Measurements from ENCODE around the gene CACNA1C.

The CACNA1C gene

DNA sequence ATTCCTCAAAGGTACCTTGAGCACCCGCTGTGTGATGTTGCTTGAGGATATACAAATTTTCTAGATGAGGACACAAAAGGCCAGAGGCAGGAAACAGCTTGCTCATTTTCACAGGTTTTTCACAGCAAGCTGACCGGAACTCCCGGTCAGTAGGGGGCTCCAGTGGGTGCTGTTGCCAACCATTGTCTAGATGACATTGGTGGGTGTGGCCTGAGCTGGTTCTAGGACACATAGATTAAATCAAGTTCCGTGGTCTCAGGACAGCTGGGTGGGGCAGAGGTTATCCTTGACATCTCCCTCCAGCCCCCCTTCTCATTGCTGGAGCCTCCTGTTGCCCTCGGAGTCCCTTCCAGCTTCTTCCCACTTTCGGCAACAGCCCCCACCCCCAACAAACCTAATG, 588.4 kb downstream of the CACNA1C start:
- no peak for DNase-seq

DNA sequence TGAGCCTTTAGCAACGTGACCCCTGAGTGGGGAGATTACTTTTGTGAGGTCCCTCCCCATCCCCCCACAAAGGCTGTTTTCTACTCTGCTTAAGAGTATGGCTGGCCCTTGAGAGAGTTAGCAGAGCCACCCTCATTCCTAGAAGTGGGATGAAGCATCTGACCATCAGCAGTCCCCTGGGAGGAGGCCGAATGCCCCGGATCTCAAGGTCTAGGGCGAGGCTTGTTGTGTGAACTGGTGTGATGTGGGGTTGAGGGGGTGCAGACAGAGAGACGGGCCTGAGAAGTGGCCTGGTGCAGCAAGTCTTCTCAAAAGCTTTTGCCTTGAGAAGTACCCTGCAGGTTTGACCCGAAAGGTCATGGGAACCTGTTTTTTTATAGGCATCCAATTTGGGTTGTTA, 589.0 kb downstream of the CACNA1C start:
- DNase-seq = no peak

DNA sequence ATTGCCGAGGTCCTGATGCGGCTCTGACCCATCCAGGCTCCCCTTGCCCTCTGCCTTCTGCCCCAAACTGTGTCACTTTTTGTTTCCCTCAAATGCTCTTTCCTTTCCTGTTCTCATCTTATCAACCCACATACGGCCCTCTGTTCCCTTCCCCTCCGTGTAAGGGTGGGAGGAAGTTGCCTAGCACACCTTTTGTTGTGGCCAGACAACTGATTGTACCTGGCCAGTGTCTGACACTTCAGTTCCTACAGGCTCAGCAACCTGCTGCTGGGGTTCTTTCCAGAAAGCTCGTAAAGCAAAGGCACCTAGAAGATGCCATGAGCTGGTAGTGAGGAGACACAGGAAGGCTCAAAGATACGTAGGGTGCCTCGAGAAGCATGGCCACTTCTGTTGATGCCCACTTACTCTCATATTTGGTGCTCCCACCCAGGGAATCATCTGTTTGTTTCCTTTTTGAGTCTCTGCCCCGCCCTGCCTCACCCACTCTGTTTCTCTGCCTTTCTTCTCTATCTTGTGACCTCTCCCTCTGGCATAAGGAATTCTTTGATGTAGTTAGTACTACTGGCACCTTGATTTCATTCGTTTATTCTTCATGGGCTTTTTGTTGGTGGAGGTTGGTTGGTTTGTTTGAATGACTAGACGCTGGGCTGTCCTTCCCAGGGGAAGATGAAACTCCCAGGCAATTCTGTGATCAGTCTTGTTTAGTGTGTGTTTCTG, 589.5 kb downstream of the CACNA1C start:
- no peak for DNase-seq

DNA sequence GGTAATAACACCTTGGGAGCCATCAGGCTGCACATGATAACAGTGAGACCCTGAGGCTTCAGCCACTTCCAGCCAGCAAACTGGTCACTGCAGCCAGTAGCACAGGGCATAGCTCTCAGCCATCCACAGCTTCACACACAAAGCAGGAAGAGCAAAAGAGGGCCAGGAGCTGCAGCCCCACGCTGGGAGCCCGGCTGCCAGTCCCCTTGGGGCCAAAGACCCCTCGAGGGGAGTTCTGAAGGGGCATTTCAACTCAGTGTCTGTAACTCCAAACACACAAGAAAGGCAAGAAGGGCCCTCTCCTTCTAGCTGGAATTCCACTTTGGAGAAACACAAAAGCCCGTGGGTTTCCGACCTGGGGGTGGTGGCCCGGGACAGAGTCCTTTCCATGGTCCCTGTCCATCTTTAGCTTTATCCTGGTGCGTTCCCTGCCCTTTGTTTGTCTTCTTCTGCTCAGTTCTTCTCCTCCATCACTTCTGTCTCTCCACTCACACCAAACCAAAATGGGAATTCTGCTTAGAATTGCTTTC, 590.2 kb downstream of the CACNA1C start:
- DNase-seq = no peak

DNA sequence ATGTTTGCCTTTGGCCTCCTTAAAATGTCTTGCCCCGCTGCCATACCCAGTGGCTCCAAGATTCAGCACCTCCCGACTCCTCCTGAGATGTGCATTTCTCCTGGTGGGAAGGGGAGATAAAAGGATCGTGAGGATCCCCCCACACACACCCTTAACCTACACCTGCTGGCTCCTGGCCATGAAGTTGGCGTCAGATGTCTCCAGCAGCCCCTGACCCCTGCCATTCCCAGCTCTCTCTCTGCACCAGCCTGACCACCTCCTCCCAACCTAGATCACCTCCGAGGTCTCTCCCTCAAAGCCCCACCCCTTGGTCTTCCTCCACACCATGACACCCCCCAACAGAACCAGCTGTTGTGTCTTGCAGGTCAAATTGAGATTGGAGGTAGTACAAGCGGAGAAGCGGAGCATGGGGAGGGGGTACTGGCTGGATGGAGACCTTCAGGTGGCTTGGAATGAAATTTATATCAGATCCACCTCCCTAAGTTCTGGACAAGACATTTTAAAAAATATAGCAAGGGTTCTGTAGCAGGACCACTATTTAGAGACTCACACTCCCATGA, 590.9 kb downstream of the CACNA1C start:
- no peak for DNase-seq

DNA sequence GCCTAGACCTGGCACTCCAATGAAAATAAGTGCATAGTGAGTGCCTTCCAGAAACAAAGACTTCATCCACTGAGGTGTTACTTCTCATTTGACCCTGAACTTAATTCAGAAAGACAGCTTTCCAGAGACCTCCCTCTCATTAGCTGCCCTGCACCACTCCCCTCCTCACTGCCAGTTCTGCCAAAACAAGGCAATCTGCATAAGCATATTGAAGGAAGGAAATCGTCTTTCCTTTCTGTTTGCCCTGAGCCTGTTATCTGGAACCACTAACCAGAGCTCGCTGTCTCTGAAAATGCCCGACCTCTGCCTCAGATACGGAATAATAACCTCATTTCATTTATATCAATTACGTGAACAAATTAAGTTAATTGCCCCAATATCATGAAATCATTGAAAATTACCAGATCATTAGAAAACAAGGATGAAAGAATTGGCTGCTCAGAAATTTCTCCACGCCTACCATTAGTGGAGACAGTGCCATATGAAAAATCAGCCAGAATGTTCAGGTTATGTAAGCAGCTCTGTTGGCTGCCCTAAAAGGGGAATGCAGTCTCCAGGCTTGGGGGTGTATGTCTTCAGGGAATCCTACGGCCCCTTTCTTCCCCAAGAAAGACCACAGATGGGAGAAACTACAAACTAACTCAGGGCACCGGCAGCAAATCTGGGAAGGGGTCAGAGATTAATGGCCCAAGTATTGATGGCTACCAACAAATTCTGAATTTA, 592.1 kb downstream of the CACNA1C start:
- DNase-seq = no peak

DNA sequence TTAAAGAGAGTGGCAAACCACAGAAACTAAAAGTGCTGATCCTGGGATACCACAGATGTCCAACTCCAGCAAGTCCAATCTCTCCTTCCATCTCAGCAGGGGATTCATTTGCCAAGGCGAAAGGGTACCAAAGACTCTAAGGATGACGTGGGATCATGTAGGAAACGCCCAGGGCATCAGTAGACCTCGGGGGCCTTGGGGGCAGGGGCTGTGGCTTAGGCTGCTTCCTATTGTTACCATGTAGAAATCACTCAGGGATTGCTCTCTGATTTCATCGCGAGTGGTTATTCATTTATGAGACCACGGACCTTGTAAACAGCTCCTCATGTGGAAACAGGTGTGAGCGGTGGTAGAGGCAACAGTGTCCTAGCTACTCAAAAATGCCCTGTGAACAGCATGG, 592.7 kb downstream of the CACNA1C start:
- no peak for DNase-seq

DNA sequence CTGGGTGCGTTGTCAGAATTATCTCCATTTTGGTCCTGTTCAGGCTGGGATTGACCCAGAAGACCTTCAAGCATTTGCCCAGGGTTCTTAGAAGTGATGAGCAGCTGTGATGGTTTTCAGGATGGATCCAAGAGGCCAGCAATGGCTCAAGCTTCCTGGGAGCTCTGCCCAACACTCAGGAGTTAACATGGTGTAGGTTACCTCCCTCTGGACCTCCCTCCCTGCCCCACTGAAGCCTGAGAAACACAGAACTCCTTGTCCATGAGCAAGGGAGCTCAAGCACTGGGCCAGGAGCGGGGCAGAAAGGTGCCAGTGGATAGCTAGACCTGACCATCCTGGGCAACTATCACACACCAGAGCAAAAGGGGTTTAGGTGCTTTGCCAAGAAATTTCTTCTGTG, 593.6 kb downstream of the CACNA1C start:
- DNase-seq = no peak

DNA sequence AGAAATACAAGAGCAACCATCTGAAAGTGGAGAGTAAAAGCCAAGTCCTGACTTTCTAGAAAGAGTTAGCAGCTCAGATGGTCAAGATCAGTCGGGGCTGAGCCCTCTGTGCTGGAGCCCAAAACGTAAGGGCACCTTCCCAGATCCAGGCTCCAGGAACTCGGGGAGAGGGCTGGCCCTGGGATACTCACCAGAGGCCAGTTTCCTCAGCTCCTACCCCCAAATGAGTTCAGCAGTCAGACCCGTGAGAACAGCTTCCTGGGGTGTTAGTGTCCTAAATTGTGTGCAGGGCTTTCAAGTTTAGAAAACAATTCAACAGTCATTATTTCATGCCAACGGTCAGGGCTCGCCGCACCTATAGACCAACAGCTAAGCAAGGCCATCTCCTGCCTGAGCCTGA, 594.4 kb downstream of the CACNA1C start:
- no peak for DNase-seq

DNA sequence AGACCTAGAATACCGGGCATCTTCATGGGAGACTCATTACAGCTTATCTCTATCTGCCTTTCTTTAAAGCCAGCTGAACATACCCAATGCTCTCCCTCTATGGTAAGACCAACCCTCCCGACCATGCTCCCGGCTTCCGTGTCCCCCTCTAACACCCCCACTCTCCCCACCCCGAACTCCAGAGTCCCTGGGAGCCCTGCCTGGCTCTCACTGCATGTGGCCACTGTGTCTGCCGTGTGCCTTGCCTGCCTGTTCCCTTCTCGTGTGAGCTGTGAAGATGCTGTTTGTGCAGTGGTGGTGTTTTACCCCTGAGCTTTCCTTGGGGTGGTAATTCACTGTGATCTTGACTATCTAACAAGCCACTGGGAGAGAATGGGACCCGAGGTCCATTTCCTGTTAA, 595.6 kb downstream of the CACNA1C start:
- DNase-seq = no peak

DNA sequence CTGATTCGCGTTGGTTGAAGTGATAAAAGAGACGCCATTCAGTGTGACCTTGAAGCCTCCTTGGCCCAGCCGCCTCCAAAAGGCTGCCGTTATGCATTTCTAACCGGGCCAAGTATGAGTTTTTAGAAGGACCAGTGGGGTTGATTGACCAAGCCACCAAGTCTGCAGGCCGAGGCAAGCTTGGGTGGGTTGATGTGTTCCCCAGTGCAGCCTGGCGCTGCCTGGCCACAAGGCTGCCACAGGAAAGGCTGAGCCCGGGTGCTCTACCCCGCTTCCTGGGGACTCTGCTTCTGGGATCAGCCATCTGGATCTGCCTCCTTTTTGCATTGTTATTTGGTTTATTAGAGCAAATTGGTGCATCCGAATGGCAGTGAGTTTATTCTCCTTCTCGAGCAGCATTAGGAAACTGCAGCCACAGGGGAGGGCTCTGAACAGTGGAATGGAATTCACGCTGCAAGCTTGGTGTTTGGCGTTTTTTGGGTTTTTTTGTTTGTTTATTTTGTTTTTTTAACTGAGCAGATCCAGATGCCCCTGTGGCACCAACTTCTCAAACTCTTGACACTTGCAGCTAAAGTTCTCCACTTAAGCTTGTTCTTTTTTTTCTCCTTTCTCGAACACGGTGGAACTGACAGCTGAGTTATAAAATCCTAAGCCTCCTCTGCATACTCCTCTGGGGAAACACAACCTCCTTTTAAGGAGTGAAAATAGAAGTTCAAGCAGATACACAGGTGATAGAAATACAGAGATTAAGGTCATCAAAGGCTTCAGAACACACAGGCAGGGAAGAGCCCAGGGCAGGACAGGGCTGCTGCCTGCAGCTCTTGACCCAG, 596.6 kb downstream of the CACNA1C start:
- DNase-seq = no peak

DNA sequence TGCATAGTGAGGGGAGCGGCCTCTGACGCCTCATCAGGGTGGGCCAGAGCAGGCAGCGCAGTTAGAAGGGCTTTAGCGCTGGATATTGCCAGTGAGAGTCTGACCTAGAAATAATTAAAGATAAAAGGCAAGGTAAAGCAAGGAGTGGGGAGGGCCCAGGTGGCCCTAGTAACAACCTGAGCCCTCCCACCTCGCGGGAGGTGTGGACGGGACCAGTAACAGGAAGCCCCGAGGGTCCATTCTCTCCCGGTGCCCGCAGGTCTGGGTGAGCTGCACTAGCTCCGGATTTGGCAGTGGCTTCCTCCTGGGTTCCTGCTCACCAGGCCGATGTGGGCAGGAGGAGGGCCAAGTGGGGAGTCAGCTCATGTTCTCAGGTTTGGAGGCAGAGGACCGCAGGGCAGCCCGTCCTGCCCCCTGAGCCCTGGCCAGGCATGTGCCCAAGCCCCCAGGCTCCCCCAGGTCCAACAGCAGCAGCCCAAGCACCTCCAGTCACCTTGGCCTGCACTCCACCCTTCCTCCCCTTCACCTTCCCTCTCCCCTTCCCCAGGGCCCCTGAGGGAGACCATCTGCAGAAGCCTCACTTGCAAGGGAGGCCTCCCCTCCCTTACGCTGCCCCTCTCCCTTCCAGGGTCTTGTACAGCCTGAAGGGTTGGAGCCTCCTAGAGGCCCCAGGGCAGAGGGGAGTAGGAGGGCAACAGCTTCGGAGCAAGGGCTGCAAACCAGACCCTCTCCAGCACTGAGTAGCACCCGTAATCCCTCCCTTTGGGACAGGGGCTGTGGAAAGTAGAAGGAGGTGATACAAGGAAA, 597.7 kb downstream of the CACNA1C start:
- no peak for DNase-seq

DNA sequence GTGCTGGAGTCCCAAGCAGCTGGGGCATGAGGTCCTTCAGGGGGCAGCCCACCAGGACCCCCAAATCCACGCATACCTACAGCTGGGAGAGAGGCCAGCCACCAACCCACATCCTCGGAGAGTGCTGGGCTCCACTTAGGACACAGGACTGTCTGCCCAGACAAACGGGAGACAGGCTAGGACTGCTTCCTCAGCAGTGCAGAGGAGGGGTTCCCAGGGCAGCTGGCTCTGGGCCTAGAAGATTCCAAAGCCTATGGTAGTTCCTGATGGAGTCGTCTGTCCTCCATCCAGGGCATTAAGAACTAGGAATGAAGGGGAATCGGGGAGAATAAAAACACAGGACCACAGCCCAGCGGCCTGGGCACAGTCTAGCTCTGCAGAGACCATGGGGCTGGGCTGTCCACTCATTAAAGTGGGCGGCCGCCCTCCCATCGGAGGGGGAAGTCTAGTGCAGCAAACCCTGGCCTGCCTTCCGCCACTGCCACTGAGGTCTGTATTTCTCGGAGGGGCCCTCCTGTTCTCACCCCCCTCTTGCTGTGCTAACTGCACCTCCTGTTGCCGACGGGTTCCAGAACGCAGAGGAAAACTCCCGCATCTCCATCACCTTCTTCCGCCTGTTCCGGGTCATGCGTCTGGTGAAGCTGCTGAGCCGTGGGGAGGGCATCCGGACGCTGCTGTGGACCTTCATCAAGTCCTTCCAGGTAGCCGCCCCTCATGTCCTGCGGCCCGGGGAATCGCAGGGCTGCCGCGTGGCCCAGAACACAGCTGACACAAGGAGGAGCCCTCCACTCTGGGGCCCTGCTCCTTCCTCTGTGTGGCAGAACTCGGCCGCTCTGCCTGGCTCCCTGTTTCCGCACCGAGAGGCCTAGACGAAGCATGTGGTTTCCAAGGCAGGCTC, 598.5 kb downstream of the CACNA1C start:
- no peak for DNase-seq

DNA sequence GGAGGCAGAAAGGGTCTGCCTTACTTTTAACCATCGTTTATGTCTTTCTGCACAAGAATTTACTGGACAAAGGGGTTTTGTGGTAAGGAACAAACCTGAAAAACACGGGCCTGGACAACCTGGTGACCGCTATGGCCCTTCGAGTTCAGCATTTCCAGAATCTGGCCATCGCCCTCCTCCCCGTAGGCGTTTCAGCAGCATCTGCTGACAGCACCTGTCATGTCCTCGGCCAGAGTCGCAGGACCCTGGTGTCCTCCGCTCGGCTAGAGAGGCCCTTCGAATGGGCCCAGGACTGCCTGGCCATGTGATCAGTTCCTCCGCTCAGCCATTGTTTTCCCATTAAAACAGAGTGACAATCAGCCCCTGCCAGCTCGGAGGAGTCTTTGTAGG, 599.2 kb downstream of the CACNA1C start:
- DNase-seq = no peak

DNA sequence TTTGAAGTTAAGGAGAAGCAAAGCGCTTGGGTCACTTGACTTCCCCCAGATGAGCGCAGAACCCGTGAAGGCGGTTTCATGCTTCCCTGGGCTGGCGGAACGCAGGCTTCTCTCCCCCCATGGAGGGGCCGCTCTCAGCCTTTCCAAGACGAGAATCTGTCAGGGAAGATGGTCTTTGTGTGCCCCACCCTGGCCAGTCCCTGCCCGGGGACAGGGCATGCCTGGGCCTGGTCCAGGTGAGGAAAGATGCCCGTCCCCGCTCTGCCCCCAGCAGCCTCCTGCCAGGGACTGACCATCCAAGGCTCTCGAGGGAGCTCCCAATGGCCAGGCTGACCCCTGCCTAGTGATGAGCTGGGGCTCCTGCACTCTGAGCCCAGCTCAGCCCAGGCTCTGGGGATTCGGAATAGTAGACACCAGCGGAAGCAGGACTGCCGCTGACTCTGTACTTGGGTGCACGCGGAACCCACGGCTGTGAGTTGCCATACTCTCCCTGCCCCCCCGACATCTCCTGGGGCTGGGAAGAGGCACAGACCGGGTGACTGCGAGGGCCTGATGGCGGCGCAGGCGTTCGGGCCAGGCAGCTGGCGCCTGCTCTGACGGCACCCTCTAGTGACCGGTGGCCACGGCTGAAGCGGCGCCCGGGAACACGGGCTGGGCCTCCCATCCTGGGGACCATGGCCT, 599.8 kb downstream of the CACNA1C start:
- DNase-seq = no peak

DNA sequence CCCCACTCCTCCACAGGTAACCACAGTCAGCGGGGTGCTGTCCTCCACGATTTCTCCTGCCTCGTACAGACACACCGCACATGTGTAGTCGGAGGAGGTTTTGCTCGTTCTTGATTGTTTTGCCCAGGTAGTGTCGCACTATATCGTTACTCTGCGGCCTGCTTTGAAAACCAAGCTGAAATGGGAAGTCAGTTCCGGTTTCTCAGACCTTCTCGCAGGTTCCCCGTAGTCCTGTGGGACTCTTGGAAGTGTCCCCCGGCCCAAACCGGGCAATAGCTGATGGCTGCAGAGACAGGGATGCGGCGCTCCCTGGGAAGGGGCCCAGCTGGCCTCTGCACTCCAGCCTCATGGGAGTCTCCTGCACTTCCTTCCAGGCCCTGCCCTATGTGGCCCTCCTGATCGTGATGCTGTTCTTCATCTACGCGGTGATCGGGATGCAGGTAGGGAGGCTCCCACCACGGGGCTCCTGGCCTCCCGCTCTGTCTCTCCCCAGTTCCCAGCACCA, 600.7 kb downstream of the CACNA1C start:
- no peak for DNase-seq

DNA sequence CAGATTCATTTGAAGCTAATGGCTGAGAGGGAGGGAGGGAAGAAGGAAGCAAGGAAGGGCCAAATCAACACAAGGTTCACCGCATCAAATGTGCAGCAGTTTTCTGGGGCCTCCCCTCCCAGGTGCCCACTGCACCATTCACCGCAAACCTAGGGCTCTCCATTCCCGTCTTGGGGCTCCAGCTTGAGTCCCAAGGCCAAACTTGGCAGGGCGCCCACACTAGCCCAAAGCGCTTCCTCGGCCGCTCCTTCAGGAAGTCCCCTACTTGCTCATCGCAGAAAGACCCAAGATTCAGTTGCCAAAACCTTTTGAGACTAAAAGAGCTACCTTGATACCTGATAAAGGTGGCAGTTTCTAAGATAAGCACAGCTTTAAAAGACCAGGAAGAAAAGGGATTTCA, 601.5 kb downstream of the CACNA1C start:
- DNase-seq = no peak

DNA sequence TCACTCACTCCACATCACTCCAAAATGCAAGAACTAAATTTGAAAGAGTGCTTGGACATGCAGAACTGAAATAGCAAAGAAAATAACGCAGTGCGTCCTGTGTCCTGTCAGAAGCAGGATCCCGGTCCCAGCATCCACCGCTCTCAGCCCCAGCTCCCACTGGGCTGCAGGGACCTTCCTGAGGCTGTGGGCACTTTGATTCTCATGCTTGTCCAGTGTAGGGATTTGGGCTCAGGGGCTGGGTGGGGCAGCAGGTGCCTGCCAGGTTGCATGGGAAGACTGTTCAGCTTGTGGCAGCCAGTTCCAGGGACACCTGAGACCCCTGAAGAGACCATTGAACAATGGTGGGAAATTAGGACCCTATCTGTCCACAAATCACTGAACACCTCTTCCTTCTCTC, 602.0 kb downstream of the CACNA1C start:
- DNase-seq = no peak

DNA sequence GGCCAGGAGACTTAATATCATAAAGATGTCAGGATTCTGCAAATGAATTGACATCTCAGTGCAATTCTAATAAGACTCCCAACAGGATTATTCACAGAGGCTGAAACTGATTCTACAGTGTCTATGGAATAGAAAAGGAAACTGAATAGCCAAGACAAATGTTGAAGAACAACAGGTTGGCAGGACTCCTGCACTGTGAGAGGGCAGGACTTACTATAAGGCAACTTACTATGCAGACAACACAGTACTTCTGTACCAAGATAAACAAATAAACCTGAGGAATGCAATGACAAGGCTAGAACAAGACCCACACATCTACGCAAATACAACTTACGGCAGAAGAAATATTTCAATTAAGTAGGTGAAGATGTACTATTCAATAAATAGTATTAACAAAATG, 609.7 kb downstream of the CACNA1C start:
- no peak for DNase-seq
